Left renal cortex interstitium (tissue), 4 donors: ENCODE measurements around the gene GDF9. TPM values are rescaled to one million over a fixed set of nuclear protein-coding genes. Genes with fewer than 3 reads are reported as not detected.
"Not testable (repeated sequence)": the region's sequence is repeated elsewhere in the genome, so short reads cannot be mapped to it uniquely, and the experiment has no call there.

Experiments used
- DNase-seq, 4 donors: peaks; one replicate each; pipeline ENCODE4 v3.0.0-alpha.2; 2013; ENCODE audit warnings: low read depth in 4 of 4, low spot score in 2 of 4, missing footprints in 1 of 4
- polyA plus RNA-seq, 4 donors: library from polyadenylated mRNA; unstranded; fragments of 120-200 nt; gene quantifications; one replicate each; pipeline ENCODE4 v1.2.1, GENCODE V29; 2013; ENCODE audit not compliant: insufficient read length in 4 of 4

The GDF9 gene
- polyA plus RNA-seq, 4 donors, result 1.6 to 1.8 (median 1.8) TPM

DNA sequence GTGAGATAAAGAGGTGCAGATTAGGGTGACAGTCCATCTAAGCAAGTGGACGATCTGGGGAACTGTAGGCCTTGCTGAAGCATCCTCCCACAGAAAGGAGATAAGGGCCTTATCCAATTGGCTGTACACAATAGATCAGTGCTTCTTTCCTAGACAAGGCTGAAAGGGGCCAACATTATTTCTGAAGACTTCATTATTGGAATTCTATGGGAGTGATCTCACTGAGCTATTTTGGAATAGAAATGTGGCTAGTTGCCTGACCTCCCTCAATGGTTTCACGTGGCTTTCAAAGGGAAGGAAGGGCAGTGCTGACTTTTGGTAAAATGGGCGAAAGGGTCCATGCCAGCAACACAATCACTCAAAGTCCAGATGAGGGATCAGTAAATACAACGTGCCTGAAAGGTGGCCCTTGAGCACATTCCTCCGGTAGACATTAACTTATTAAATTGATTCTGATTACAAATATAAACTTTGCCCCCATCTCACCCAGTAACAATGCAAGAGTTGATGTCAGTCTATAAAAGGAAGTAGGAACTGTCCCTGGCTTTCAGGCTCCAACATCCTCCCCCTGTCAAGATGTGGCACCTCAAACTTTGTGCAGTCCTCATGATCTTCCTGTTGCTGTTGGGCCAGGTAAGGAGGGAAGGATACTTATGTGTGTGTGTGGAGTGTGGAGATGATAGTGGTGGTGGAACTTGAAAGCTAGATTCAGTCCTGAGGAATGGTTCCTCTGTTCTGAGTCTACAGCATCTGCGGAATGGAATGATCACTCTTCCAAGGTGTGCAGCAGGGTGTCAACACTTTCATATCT lies 7.1 kb upstream of the GDF9 start, which contains the start of gene LEAP2:
TSS of gene LEAP2 (plus strand) at position 550 of the 811 bp plus-strand sequence. CDS start at position 577, 27 bp downstream.
- DNase-seq, result no peak

DNA sequence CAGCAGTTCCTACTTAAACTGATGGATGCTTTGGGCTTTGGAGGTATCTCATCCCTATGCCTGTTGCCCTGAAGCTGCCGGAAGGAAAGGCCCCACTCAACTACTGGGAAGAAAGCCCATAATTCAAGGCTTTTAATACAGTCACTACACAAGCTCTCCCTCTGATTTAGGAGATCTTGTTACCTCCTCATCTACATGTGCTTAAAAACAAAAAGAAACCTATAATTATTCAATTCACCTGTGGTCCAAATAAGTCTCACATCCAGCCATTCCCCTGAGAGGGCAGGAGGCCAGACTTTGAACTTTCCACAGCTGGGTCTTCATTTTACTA lies 6.5 kb upstream of the GDF9 start:
- DNase-seq, result no peak

DNA sequence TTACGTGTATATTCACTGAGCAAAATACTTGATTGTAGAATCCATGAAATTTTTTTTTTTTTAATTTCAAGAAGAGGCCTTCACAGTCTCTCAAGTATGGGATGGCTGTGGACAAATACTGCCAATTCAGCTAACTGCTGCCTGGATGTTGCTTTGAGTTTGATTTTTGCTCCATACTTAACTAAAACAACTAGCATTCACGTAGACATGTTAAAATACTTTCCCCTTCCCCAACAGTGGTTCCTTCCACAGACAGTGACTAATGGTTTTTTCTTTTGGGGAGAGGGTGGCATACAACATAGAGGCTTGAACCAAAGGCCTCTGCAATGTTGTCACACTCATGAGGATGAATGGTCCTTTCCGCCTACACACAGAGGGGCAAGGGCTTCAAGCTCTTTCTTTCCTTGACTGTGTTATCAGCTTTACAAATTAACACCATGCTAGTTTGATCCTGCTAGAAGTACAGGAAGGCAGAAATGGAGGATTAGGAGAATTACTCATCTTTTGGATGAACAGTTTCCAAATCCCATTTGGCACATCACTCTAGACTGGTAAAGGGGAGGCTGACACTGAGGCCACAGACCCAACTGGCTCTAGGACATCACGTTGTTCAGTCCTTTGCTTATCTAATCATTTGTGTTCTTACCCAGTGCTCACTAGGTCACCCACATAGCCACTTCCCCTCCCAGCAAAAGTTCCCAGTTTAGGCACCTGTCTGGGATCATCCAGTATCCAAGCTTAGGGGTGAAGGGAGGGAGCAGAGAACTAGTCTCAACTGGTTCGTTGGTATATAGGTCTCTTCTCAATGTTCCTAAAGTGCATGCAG lies 5.4 kb upstream of the GDF9 start:
- DNase-seq, result no peak

DNA sequence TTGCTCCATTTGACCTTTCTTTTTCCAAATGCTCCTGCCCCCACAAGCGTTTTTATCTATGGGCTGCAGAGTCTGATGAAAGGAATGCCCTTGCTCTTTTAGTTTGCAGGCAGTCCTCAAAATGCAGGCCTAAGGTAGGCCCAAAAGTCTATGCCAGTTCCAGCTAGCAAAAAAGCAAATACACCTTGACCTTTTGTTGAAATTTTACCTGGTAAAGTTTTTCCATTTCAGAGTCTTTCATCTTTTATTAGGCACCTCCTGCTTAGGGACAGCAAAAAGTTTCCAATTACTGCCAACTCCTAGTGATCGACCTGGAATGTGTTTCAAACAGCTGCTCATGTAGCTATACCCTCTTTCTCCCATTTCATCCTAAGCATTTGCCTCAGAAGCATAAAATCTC lies 4.5 kb upstream of the GDF9 start:
- no peak for DNase-seq

DNA sequence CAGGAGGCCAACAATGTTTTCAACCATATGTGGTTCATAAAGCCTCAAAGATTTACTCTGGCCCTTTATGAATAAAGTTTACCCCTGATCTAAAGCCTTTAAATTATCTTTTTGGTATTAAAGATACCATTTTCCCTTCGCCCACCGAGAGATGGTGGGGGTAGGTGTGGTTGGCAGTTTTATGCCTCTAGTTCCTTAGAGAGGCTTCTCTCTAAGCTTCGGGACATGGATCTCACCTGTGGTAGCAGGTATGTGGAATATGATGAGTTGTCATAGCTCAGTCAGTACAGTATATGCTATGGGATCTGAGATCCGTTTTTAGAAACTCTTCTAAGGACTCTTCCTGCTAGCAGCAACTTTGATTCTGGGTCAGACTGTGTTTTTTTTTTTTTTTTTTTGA lies 2.5 kb upstream of the GDF9 start:
- DNase-seq, result no peak

DNA sequence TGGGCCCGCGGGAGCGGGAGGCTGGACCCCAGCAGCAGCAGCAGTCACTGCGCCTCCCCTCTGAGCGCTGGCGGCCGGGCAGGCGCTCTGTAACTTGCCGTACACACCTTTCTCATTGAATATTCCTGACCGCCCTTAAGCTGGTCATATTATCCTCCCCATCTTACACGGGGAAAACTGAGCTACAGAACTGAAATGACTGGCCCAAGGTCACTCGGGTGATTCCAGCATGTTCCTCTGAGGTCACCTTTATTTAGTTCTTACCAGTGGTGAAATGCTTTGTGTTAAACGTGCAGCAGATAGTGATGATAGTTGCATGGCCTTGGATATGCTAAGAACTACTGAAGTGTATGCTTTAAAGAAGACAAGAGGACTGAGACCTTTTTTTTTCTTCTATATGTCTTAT lies 780 bp upstream of the GDF9 start:
- no peak for DNase-seq

DNA sequence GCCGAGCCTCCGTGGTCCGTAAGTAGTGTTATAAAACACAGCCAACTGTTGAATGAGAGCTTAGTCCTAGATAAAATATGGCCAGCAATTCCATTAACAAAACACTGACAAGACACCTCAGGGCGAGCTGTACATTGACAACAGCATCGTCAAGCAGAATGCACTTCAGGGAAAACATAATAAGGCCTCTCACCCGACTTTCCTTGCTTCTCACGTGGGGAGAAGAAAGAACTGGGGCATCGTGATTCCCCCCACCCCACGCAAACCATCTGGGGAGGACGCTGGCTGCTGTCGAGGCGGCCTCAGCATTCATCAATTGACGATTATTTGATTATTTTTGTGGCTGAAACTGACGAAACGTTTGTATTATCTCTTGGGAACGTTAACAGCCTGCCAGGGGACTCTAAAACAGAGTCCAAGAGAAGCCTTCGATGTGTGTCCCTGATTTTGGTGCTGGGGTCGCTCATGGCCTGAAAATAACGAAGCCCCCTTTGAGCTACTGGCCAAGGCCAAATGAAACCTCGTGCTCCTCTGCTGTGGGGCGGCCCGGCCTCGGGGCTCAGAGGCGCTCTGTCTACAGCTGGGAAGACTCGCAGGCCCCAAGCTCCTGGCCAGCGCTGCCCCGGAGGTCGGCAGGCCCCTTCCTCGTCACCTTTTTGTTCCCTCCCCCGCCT lies 464 bp downstream of the GDF9 start:
- DNase-seq, result no peak

DNA sequence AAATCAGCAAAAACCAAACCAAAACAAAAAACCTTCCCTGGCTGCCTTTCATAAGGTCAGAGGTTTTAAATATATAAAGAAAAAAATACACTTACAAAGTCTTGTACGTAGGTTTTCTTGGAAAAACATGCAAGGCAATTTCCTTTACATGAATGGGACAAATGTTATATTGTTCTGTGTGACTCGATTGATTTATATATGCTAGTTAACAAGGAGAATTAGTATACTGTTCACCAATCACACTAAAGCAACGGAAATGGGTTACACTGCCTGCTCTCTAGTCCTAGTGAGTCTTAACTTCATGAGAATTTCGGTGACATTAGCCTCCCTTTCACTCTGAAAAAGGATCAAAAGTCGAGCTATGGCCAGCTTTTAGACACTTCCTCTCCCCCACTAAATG lies 5.5 kb downstream of the GDF9 start:
- DNase-seq, result no peak

DNA sequence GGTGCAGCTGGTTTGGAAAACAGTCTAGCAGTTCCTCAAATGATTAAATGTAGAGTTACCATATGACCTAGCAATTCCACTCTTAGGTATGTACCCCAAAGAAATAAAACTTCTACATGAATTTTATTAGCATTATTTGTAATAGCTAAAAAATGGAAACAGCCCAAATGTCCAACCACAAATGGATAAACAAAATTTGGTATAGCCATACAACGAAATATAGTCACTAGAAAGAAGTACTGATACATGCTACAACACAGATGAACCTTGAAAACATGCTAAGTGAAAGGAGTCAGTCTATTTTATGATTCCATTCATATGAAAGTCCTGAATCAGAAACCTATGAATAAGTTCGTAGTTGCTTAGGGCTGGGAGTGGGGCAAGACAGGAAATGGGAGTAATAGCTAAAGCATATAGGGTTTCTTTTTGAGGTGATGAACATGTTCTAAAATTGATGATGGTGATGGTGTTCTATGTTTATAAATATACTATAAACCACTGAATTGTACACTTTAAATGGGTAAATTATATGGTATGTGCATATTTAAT lies 6.3 kb downstream of the GDF9 start:
- DNase-seq, result no peak

DNA sequence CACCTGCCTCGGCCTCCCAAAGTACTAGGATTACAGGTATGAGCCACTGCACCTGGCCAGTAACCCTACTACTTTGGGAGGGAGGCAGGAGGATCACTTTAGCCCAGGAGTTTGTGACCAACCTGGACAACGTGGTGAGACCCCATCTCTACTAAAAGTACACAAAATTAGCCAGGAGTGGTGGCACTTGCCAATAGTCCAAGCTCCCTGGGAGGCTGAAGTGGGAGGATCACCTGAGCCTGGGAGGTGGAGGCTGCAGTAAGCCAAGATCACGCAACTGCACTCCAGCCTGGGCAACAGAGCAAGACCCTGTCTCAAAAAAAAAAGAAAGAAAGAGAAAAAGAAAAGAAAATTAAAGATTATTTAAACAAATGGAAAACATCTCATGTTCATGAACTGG lies 10.3 kb downstream of the GDF9 start:
- no peak for DNase-seq

DNA sequence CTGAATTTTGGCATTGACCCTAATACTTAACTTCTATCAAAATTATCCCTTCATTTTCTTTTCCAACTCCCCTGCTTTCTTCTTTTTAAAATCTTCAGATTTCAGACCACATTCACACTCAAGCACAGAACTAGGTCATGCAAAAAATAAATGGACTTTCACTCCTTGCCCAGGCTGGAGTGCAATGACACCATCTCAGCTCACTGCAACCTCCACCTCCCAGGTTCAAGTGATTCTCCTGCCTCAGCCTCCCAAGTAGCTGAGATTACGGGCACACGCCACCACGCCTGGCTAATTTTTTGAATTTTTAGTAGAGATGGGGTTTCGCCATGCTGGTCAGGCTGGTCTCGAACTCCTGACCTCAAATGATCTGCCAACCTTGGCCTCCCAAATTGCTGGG lies 11.3 kb downstream of the GDF9 start:
- DNase-seq, result not testable (repeated sequence)

DNA sequence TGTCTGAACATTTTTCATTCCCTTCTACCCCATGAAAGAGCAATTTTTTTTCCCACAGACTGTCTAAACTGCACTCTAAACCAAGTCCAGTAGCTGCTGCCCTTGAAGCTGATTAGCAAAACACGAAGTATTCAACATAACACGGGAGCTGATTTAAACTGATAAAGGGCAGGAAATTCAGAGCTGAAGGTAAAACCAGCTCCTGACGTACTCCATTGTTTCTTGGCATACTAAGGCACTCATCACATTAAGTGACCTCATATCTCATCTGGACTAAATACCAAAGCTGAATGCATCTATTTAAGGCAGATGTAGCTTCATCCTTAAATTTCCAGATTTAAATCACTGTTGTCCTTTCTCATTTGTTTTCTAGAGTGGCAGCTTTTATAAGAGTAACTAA lies 12.0 kb downstream of the GDF9 start:
- no peak for DNase-seq

DNA sequence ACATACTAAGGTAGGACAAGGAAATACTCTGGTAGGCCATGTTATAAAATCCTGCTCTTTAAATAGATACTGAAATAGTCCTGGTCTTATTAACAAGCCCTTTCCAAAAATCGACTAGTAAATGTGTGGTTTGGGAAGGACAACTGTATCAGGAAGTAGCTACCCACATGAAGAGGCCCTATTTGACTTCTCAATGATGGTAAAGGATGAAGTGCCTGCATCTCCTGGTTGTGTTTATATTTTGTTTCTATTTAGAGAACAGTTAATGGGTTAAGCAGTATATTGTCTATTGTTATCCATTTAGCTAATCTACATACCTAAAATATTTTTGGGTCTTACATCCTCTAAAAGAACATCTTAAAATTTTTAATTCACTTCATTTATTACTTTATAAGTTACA lies 12.5 kb downstream of the GDF9 start:
- DNase-seq, result no peak

DNA sequence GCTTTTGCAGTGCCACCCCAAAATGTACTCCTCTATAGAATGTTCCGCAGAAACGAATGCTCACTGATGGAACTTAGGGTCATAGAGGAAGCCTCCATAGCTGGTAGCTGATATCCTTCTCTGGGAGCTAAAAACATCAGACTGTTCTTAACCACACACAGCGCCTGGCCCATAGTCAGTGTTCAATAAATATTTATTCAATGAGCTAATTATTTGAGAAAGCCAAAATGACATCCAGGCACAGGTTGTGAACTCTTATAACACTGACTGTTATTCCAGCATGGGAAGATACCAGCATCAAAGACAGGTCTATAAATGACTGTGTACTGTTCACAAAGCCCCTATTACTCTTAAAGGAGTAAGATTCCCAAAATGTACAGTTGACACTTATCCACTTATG lies 12.9 kb downstream of the GDF9 start:
- no peak for DNase-seq

DNA sequence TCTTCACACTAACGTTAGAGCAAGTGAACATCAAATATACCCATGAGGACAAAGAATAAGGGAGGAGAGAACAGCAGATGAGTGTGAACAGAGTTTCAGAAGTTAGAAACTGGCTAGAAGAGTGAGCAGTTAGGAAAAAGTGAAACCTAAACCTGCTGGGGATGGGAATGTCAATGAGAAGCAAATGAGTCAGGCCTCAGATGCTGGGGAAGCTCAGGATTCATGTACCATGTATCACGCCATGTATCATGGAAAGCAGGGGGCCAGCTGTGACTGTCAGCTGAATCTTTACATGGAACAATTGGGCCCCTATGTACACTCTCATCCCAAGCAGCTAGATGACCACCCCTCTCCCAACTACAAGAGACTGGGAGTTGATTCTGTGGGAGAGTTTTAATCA lies 16.2 kb downstream of the GDF9 start:
- DNase-seq, result no peak

DNA sequence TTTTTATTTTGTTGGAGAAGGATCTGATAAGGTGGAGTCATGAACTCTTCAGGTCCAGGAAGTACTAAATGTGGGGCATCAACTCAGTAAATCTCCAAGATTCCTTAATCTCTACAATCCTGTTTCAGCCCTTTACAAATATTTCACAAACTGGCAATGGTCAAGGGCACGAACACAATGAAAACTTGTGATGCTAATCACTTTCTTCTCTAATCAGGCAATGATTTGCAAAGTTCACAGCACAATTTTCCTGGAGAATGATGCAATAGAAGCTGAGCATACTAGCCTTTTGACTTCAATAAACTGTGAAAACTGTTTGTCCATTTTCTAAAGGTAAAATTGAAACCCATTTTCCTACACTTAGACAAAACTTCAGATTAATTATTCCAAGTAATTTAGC lies 16.9 kb downstream of the GDF9 start:
- no peak for DNase-seq

DNA sequence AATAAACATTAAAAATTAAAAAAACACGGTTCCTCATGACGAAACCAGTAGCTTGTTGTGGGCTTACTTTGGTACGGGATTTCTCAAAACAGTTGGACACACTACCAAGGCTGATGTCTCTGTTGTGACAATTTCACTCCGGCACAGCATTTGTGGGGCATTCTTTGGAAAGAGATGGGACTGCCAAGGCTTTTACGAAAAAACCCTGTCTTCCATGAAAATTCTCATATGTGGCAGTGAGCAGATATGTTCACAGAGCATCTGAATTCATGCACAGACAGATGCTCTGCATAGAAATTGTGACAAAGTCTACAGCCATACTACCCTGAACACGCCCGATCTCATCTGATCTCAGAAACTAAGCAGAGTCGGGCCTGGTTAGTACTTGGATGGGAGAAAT lies 18.0 kb downstream of the GDF9 start:
- no peak for DNase-seq

DNA sequence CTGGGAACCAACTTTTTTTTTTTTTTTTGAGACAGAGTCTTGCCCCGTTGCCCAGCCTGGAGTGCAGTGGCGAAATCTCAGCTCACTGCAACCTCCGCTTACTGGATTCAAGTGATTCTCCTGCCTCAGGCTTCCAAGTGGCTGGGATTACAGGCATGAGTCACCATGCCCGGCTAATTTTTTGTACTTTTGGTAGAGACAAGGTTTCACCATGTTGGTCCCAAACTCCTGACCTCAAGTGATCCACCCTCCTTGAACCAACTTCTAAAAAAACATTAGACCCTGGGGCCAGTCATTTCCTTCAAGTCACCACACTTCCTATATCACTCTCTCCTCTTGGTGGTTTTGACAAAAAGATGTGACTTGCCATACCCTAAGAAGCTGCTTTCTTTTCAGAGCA lies 25.0 kb downstream of the GDF9 start:
- DNase-seq, result no peak

DNA sequence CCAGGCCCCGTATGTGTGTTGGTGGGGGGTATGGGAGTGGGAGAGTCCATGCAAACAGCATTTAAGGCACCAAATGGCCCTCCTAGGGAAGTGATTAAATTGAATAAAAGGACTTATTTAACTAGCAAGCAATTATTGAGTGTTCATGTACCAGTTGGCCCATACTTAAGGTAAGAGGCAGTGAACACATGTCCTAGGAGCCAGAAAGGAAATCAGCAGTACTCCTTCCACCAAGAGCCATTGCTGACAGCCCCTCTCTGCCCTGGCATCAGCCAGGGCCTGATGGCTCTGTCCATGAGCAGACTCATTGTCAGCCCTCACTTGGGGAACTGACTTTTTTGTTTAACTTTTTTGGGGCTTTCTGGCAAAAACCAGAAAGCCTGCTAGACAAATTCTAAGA lies 25.4 kb downstream of the GDF9 start:
- no peak for DNase-seq

DNA sequence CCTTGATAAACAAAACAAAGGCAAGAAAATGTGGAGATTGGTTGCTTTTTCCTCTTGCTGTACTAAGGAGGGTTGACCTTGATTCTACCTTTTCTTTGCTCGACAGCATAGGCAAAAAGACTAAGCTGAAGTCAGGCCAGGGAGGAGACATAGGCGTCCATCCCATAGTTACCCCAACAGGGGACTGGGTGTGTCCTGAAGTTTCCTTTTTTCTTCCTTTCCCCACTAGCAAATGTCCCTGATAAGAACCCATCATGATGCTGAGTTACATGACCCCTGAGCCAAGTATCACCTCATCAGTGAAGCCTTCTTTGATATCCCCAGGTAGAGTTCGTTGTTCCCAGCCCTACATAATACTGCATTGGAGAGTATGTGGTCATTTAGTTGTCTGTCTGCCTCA lies 26.0 kb downstream of the GDF9 start:
- DNase-seq, result no peak
